Keratinocyte (primary cell): ENCODE measurements around the gene GRK5. TPM values are rescaled to one million over a fixed set of nuclear protein-coding genes. Genes with fewer than 3 reads are reported as not detected.

Experiments used
- DNase-seq: peaks from one replicate; pipeline ENCODE4 v3.0.0-alpha.2; 2011; ENCODE audit warnings: low read depth, missing footprints, low spot score
- FAIRE-seq: peaks from 2 replicates; lab custom pipeline; 2011; peaks lifted over from hg19 to GRCh38; lab: Jason Lieb, UNC
- H2AFZ ChIP-seq: 2 replicates; pipeline ENCODE4 v1.6.0; 2012; ENCODE audit warnings: low read length, control low read depth, inconsistent platforms; ENCODE audit not compliant: control insufficient read depth
- H3K27ac ChIP-seq: 2 replicates; pipeline ENCODE4 v1.5.1; 2011; ENCODE audit warnings: low read length; ENCODE audit not compliant: control insufficient read depth, insufficient read depth
- H3K27me3 ChIP-seq: 3 replicates; pipeline ENCODE4 v1.6.0; 2011; ENCODE audit warnings: low read length; ENCODE audit not compliant: control insufficient read depth, insufficient read depth; ENCODE audit errors: extremely low read depth
- H3K36me3 ChIP-seq, 2 experiments: 2 replicates in 1 of 2; 3 replicates in 1 of 2; pipeline ENCODE4 v1.5.1; 2011; ENCODE audit warnings: low read length in 2 of 2, mild to moderate bottlenecking in 1 of 2; ENCODE audit not compliant: control insufficient read depth in 2 of 2, insufficient read depth in 2 of 2; ENCODE audit errors: extremely low read depth in 1 of 2
- H3K4me1 ChIP-seq: 3 replicates; pipeline ENCODE4 v1.5.1; 2011; ENCODE audit warnings: low read length; ENCODE audit not compliant: control insufficient read depth, insufficient read depth; ENCODE audit errors: extremely low read depth
- H3K4me2 ChIP-seq: 3 replicates; pipeline ENCODE4 v1.6.0; 2011; ENCODE audit warnings: low read depth, low read length; ENCODE audit not compliant: control insufficient read depth, insufficient read depth; ENCODE audit errors: extremely low read depth
- H3K4me3 ChIP-seq, 3 experiments: fragments of 200-600 bp in 1 of 3; sonication (generic) in 1 of 3; 2 replicates in 2 of 3; 3 replicates in 1 of 3; pipeline ENCODE4 v1.5.1; 2011 to 2016; ENCODE audit warnings: low read length in 3 of 3, mild to moderate bottlenecking in 3 of 3, control low read depth in 2 of 3, inconsistent platforms in 1 of 3, low read depth in 1 of 3, mixed read lengths in 1 of 3, mixed run types in 1 of 3, moderate library complexity in 1 of 3; ENCODE audit not compliant: control insufficient read depth in 2 of 3, insufficient read depth in 2 of 3; ENCODE audit errors: extremely low read depth in 1 of 3
- H3K79me2 ChIP-seq: 2 replicates; pipeline ENCODE4 v1.6.0; 2012; ENCODE audit warnings: low read length; ENCODE audit not compliant: control insufficient read depth, insufficient read depth
- H3K9ac ChIP-seq: 3 replicates; pipeline ENCODE4 v1.6.0; 2011; ENCODE audit warnings: low read length; ENCODE audit not compliant: control insufficient read depth, insufficient read depth; ENCODE audit errors: extremely low read depth
- H3K9me1 ChIP-seq: 3 replicates; pipeline ENCODE4 v1.6.0; 2011; ENCODE audit warnings: low read length; ENCODE audit not compliant: control insufficient read depth, insufficient read depth; ENCODE audit errors: extremely low read depth
- H3K9me3 ChIP-seq: 2 replicates; pipeline ENCODE4 v1.5.1; 2012; ENCODE audit warnings: low read depth, low read length; ENCODE audit not compliant: control insufficient read depth
- H4K20me1 ChIP-seq: 3 replicates; pipeline ENCODE4 v1.6.0; 2011; ENCODE audit warnings: low read length; ENCODE audit not compliant: control insufficient read depth, insufficient read depth; ENCODE audit errors: extremely low read depth
- EZH2 ChIP-seq: IDR thresholded peaks from one replicate; pipeline ENCODE4 v1.6.1; 2012; ENCODE audit warnings: inconsistent platforms, mild to moderate bottlenecking, low read length, moderate library complexity
- dilution Hi-C: fragments of 300-500 bp; cut with MboI; formaldehyde crosslinking; loops from one replicate; pipeline ENCODE4 v1.7.0; 2020; ENCODE audit warnings: low sequenced_read_pairs; ENCODE audit not compliant: extremely low pct_ligation_motif_present
- polyA plus RNA-seq, 5 experiments: library from polyadenylated mRNA; depleted of rRNA in 3 of 5; stranded (reverse) in 3 of 5; stranded (forward) in 1 of 5; unstranded in 1 of 5; fragments of >200 nt; gene quantifications; 1 replicate in 1 of 5; 2 replicates in 3 of 5; 3 replicates in 1 of 5; pipeline versions ENCODE4 v1.2.1 to v1.2.3, GENCODE V29; 2011 to 2012; ENCODE audit warnings: missing spikeins in 2 of 5, low read depth in 1 of 5, low replicate concordance in 1 of 5
- TF ChIP-seq, protein P1 (sequence below), 3 experiments: IDR thresholded peaks in 1 of 3; conservative IDR thresholded peaks in 1 of 3; optimal IDR thresholded peaks in 1 of 3; 2 replicates in 2 of 3; 3 replicates in 1 of 3; pipeline versions ENCODE3 to v1.5.1; 2011; ENCODE audit warnings: low read length in 3 of 3, mild to moderate bottlenecking in 3 of 3, moderate library complexity in 2 of 3, control low read depth in 1 of 3, inconsistent platforms in 1 of 3; ENCODE audit not compliant: insufficient read depth in 2 of 3; ENCODE audit errors: extremely low read depth in 1 of 3

The GRK5 gene
- polyA plus RNA-seq, 1 donor (not counting 4 experiments of a cell fraction or from before 2014, with no cell fraction given) = 7.6 TPM

DNA sequence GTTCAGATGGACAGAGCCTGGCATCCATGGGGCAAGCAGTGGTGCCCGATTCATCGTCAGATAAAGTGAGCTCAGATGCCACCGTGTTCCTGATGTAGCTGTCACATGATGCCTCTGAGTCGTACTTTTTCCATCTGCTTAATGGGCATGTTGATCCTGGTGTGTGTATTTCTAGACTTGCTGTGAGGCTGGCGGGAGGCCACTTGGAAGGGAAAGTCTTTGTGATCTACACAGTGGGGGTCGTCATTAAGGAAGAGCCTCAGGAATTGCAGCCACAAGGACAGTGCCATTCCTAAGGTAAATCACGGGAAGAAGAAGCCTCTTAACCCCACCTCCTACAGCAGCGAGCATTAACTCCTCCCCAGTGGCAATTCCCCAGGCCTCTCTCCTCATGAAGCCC is 272.2 kb downstream of the GRK5 start:
- peaks cover 3% of the 10 kb centered on the region for H3K4me1 ChIP-seq
- no peak overlapping the region for H3K9ac ChIP-seq
- no peaks in the 10 kb centered on the region for H3K9me1 ChIP-seq
- no peaks in the 10 kb centered on the region for H3K36me3 ChIP-seq
- no peaks in the 10 kb centered on the region for H4K20me1 ChIP-seq
- no peaks in the 10 kb centered on the region for H3K9me3 ChIP-seq
- dilution Hi-C loops = no loop called here
- H3K4me2 ChIP-seq = no peak overlapping the region
- peaks cover 33% of the 10 kb centered on the region for H3K27me3 ChIP-seq
- no peaks in the 10 kb centered on the region for H3K79me2 ChIP-seq
- no peak overlapping the region for H3K27ac ChIP-seq
- FAIRE-seq (no peak), DNase-seq (no peak)
- no peak overlapping the region for H3K4me3 ChIP-seq
- H2AFZ ChIP-seq = no peak overlapping the region
- no peak for TF ChIP-seq EZH2
- TF ChIP-seq, protein P1, sequence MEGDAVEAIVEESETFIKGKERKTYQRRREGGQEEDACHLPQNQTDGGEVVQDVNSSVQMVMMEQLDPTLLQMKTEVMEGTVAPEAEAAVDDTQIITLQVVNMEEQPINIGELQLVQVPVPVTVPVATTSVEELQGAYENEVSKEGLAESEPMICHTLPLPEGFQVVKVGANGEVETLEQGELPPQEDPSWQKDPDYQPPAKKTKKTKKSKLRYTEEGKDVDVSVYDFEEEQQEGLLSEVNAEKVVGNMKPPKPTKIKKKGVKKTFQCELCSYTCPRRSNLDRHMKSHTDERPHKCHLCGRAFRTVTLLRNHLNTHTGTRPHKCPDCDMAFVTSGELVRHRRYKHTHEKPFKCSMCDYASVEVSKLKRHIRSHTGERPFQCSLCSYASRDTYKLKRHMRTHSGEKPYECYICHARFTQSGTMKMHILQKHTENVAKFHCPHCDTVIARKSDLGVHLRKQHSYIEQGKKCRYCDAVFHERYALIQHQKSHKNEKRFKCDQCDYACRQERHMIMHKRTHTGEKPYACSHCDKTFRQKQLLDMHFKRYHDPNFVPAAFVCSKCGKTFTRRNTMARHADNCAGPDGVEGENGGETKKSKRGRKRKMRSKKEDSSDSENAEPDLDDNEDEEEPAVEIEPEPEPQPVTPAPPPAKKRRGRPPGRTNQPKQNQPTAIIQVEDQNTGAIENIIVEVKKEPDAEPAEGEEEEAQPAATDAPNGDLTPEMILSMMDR (optimal IDR thresholded peaks at IDR 0.05 in 1 of 3, IDR thresholded peaks at IDR 0.05 in 1 of 3, conservative IDR thresholded peaks at IDR 0.05 in 1 of 3; ENCODE audit: extremely low read depth in 1 of 3, insufficient read depth in 2 of 3, low read length in 3 of 3) = no peak

DNA sequence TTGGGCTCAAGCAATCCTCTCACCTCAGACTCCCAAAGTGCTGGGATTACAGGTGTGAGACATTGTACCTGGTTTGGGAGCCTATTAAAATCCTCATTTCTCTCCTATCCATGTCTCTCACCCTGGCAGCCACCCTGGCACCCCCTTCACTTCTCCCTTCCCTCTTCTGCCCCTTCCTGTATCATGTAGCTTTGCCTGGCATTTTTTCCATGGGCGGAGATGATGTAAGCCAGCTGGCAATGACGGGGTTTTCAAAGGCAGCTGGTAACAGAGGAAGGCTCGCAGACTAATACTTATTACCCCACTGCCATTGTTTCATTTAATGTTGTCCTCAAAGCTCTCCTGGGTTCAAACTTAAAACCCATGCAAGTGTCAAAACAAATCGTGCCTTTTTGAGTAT is 273.3 kb downstream of the GRK5 start:
- FAIRE-seq (no peak), DNase-seq (no peak)
- Histone ChIP-seq H3K9me3 (no peaks in the 10 kb centered on the region), H4K20me1 (no peaks in the 10 kb centered on the region), H3K9ac (no peak overlapping the region), H2AFZ (peak overlapping the region; percentile 12), H3K4me2 (no peak overlapping the region), H3K79me2 (no peaks in the 10 kb centered on the region), H3K4me3 (no peak overlapping the region), H3K4me1 (peaks cover 3% of the 10 kb centered on the region), H3K27ac (no peak overlapping the region), H3K36me3 (no peaks in the 10 kb centered on the region), H3K27me3 (peaks cover 28% of the 10 kb centered on the region), H3K9me1 (no peaks in the 10 kb centered on the region)
- dilution Hi-C loops = no loop called here
- TF ChIP-seq, protein P1 (optimal IDR thresholded peaks at IDR 0.05 in 1 of 3, IDR thresholded peaks at IDR 0.05 in 1 of 3, conservative IDR thresholded peaks at IDR 0.05 in 1 of 3; ENCODE audit: extremely low read depth in 1 of 3, insufficient read depth in 2 of 3, low read length in 3 of 3) = no peak
- no peak for TF ChIP-seq EZH2
